Neural cell (in vitro differentiated cells): ENCODE data around the gene ACCSL. TPM values are rescaled to one million over a fixed set of nuclear protein-coding genes. Genes with fewer than 3 reads are reported as not detected.

Experiments used
- H2AFZ ChIP-seq: fragments of 200-600, 300-800 bp; sonication (generic), shearing (Covaris generic); 2 replicates; pipeline ENCODE4 v1.6.0; 2014; ENCODE audit warnings: low read depth, mild to moderate bottlenecking, antibody characterized with exemption, low read length, moderate library complexity
- H3F3A ChIP-seq: fragments of 200-600 bp; shearing (Covaris generic); 2 replicates; pipeline ENCODE4 v1.6.1; 2016; ENCODE audit warnings: mild to moderate bottlenecking, moderate library complexity, mixed read lengths, antibody characterized with exemption, low read length; ENCODE audit not compliant: insufficient read depth, poor library complexity, severe bottlenecking
- H3K27ac ChIP-seq: fragments of 200-600, 300-800 bp; sonication (generic), shearing (Covaris generic); 2 replicates; pipeline ENCODE4 v1.5.1; 2014; ENCODE audit warnings: mild to moderate bottlenecking, low read length, moderate library complexity
- H3K27me3 ChIP-seq: fragments of 300-800, 200-600 bp; sonication (generic), shearing (Covaris generic); 2 replicates; pipeline ENCODE4 v1.6.0; 2014; ENCODE audit warnings: mild to moderate bottlenecking, low read depth, low read length, moderate library complexity; ENCODE audit not compliant: insufficient read depth
- H3K36me3 ChIP-seq: fragments of 300-800, 200-600 bp; sonication (generic), shearing (Covaris generic); 2 replicates; pipeline ENCODE4 v1.5.1; 2014; ENCODE audit warnings: mild to moderate bottlenecking, antibody characterized with exemption, low read length, moderate library complexity; ENCODE audit not compliant: insufficient read depth
- H3K4me2 ChIP-seq: fragments of 300-800, 200-600 bp; sonication (generic), shearing (Covaris generic); 2 replicates; pipeline ENCODE4 v1.6.0; 2014; ENCODE audit warnings: mild to moderate bottlenecking, low read length
- H3K4me3 ChIP-seq: fragments of 300-800, 200-600 bp; sonication (generic), shearing (Covaris generic); 2 replicates; pipeline ENCODE4 v1.5.1; 2014; ENCODE audit warnings: mild to moderate bottlenecking, low read length, moderate library complexity
- H3K79me2 ChIP-seq: fragments of 200-600 bp; shearing (Covaris generic); replicated peaks from 2 replicates; pipeline ENCODE4 v1.6.0; 2014; ENCODE audit warnings: mild to moderate bottlenecking, low read length, moderate library complexity; ENCODE audit not compliant: insufficient read depth
- H3K9ac ChIP-seq: fragments of 300-800, 200-600 bp; sonication (generic), shearing (Covaris generic); 2 replicates; pipeline ENCODE4 v1.6.1; 2016; ENCODE audit warnings: mild to moderate bottlenecking, low read length, mixed read lengths
- H3K9me2 ChIP-seq: fragments of 200-600 bp; shearing (Covaris generic); 2 replicates; pipeline ENCODE4 v1.6.1; 2016; ENCODE audit warnings: mild to moderate bottlenecking, low read length, mixed read lengths; ENCODE audit not compliant: insufficient read depth
- H3K9me3 ChIP-seq: fragments of 200-600, 300-800 bp; sonication (generic), shearing (Covaris generic); 2 replicates; pipeline ENCODE4 v1.6.1; 2016; ENCODE audit warnings: mild to moderate bottlenecking, mixed run types, low read length, moderate library complexity, mixed read lengths
- H4K20me1 ChIP-seq: fragments of 200-600 bp; shearing (Covaris generic); 2 replicates; pipeline ENCODE4 v1.6.1; 2016; ENCODE audit warnings: mild to moderate bottlenecking, mixed run types; ENCODE audit not compliant: insufficient read depth
- CTCF ChIP-seq: fragments of 450-650 bp; IDR thresholded peaks from 2 replicates; pipeline ENCODE4 v1.5.1; 2014; ENCODE audit warnings: antibody characterized with exemption, mild to moderate bottlenecking, moderate library complexity; ENCODE audit not compliant: poor library complexity, severe bottlenecking
- EP300 ChIP-seq: fragments of 450-650 bp; conservative IDR thresholded peaks from 2 replicates; pipeline ENCODE4 v1.6.1; 2014; ENCODE audit warnings: antibody characterized with exemption, mild to moderate bottlenecking, moderate library complexity; ENCODE audit not compliant: poor library complexity, severe bottlenecking
- EZH2 ChIP-seq: fragments of 200-600, 300-800 bp; shearing (Covaris generic), sonication (generic); IDR thresholded peaks from 2 replicates; pipeline ENCODE4 v1.6.1; 2014; ENCODE audit warnings: antibody characterized with exemption, low read length, borderline replicate concordance, mild to moderate bottlenecking; ENCODE audit not compliant: insufficient read depth, poor library complexity, severe bottlenecking
- MXI1 ChIP-seq: fragments of 450-650 bp; conservative IDR thresholded peaks from 2 replicates; pipeline ENCODE4 v1.6.1; 2014; ENCODE audit warnings: antibody characterized with exemption, mild to moderate bottlenecking; ENCODE audit not compliant: poor library complexity, severe bottlenecking
- POLR2AphosphoS5 ChIP-seq: IDR thresholded peaks from 2 replicates; pipeline ENCODE4 v1.6.1; 2012
- RAD21 ChIP-seq: fragments of 450-650 bp; conservative IDR thresholded peaks from 2 replicates; pipeline ENCODE4 v1.6.1; 2014; ENCODE audit warnings: antibody characterized with exemption, mild to moderate bottlenecking, moderate library complexity
- REST ChIP-seq: IDR thresholded peaks from 2 replicates; pipeline ENCODE4 v1.6.1; 2012; ENCODE audit warnings: borderline replicate concordance
- SMC3 ChIP-seq: fragments of 450-650 bp; conservative IDR thresholded peaks from 2 replicates; pipeline ENCODE4 v1.6.1; 2014; ENCODE audit warnings: antibody characterized with exemption, mild to moderate bottlenecking, moderate library complexity; ENCODE audit not compliant: poor library complexity
- TAF1 ChIP-seq: IDR thresholded peaks from 2 replicates; pipeline ENCODE4 v1.6.1; 2012; ENCODE audit warnings: low read depth
- polyA plus RNA-seq: library from polyadenylated mRNA; depleted of rRNA; stranded (reverse); fragments of >200 nt; gene quantifications from 2 replicates; pipeline ENCODE4 v1.2.3, GENCODE V29; 2014

ACCSL gene
- polyA plus RNA-seq, 1 donor from 2014 or later, result not detected

- Histone ChIP-seq H4K20me1 (no peaks in the 10 kb centered on the region), H3K27me3 (no peaks in the 10 kb centered on the region), H3K4me2 (no peak overlapping the region), H3K27ac (peak overlapping the region; percentile 57), H3K36me3 (no peaks in the 10 kb centered on the region), H3K4me3 (no peak overlapping the region), H3K9me2 (no peaks in the 10 kb centered on the region), H3K9me3 (no peaks in the 10 kb centered on the region), H3F3A (no peaks in the 10 kb centered on the region), H2AFZ (peak overlapping the region; percentile 49), H3K79me2 (no peaks in the 10 kb centered on the region), H3K9ac (peak overlapping the region; percentile 56)
- TF ChIP-seq EP300, result peak; percentile 18
- no peak for TF ChIP-seq CTCF
- TF ChIP-seq TAF1, result no peak
- peak; percentile 12 for TF ChIP-seq MXI1
- no peak for TF ChIP-seq POLR2AphosphoS5
- TF ChIP-seq EZH2, result no peak
Observed at GRCh38 chr11:44005063-44005701, 42.6 kb upstream of the ACCSL start.

GRCh38 chr11:44005956-44006355, 41.8 kb upstream of the ACCSL start:
- Histone ChIP-seq H3K27me3 (no peaks in the 10 kb centered on the region), H4K20me1 (no peaks in the 10 kb centered on the region), H3K4me3 (no peak overlapping the region), H3K9ac (no peak overlapping the region), H3K79me2 (no peaks in the 10 kb centered on the region), H3K36me3 (no peaks in the 10 kb centered on the region), H3F3A (no peaks in the 10 kb centered on the region), H3K9me2 (no peaks in the 10 kb centered on the region), H3K9me3 (no peaks in the 10 kb centered on the region), H3K4me2 (no peak overlapping the region), H2AFZ (no peak overlapping the region), H3K27ac (no peak overlapping the region)
- TF ChIP-seq TAF1 (no peak), EP300 (no peak), SMC3 (no peak), CTCF (no peak), RAD21 (no peak), POLR2AphosphoS5 (no peak)

GRCh38 chr11:44006917-44007361, 40.8 kb upstream of the ACCSL start:
- Histone ChIP-seq H2AFZ (no peak overlapping the region), H3K9ac (no peak overlapping the region), H3K4me2 (no peak overlapping the region), H4K20me1 (no peaks in the 10 kb centered on the region), H3F3A (no peaks in the 10 kb centered on the region), H3K36me3 (no peaks in the 10 kb centered on the region), H3K9me2 (no peaks in the 10 kb centered on the region), H3K27ac (no peak overlapping the region), H3K9me3 (no peaks in the 10 kb centered on the region), H3K79me2 (no peaks in the 10 kb centered on the region), H3K4me3 (no peak overlapping the region), H3K27me3 (no peaks in the 10 kb centered on the region)
- TF ChIP-seq EZH2 (no peak), REST (no peak), SMC3 (no peak), POLR2AphosphoS5 (no peak), MXI1 (no peak), EP300 (no peak), RAD21 (no peak), TAF1 (no peak), CTCF (no peak)
